IMR-90 (cell line): ENCODE data around the gene C5orf15. TPM values are rescaled to one million over a fixed set of nuclear protein-coding genes. Genes with fewer than 3 reads are reported as not detected.

ENCODE experiments used
- ATAC-seq: fragments of 200-7000 bp; cut with Tn5 transposase; 2 replicates; pipeline ENCODE4 v1.9.1; 2020; ENCODE audit warnings: low read depth, mild to moderate bottlenecking, moderate library complexity
- BruUV-seq: library from RNA; stranded (reverse); fragments of 400-500 nt; replicated peaks from 2 replicates; lab custom pipeline; 2021; lab: Mats Ljungman, UMichigan
- CTCF ChIA-PET: fragments of 300-600 bp; formaldehyde crosslinking; extraction: SDS; loops from one replicate; lab custom pipeline; 2021; ENCODE audit warnings: antibody characterized with exemption; lab: Yijun Ruan, JAX
- POLR2A ChIA-PET: fragments of 300-600 bp; sonication (Branson Sonifier 250); formaldehyde crosslinking; loops from one replicate; lab custom pipeline; 2022; ENCODE audit warnings: antibody characterized with exemption; ENCODE audit not compliant: unreplicated experiment; lab: Charles Lee
- DNase-seq: peaks from one replicate; pipeline ENCODE4 v3.0.0; 2013
- H2AFZ ChIP-seq: replicated peaks from 2 replicates; pipeline ENCODE3; 2013; ENCODE audit warnings: low read length, mild to moderate bottlenecking; ENCODE audit not compliant: poor library complexity
- H2AK5ac ChIP-seq: 2 replicates; pipeline ENCODE4 v1.6.1; 2013; ENCODE audit warnings: low read depth, low read length, inconsistent platforms
- H2AK9ac ChIP-seq: replicated peaks from 2 replicates; pipeline ENCODE3; 2013; ENCODE audit warnings: mild to moderate bottlenecking, low read depth, low read length, moderate library complexity; ENCODE audit not compliant: poor library complexity
- H2BK120ac ChIP-seq: 2 replicates; pipeline ENCODE4 v1.6.1; 2013; ENCODE audit warnings: low read depth, low read length, inconsistent platforms
- H2BK15ac ChIP-seq: 3 replicates; pipeline ENCODE4 v1.6.1; 2013; ENCODE audit warnings: low read depth, low read length, inconsistent platforms
- H2BK20ac ChIP-seq: 2 replicates; pipeline ENCODE4 v1.6.1; 2013; ENCODE audit warnings: low read depth, mild to moderate bottlenecking, inconsistent platforms, low read length, moderate library complexity
- H2BK5ac ChIP-seq: 2 replicates; pipeline ENCODE4 v1.6.1; 2013; ENCODE audit warnings: mild to moderate bottlenecking, low read depth, low read length, inconsistent platforms; ENCODE audit not compliant: poor library complexity, severe bottlenecking
- H3K14ac ChIP-seq: replicated peaks from 2 replicates; pipeline ENCODE4 v1.6.1; 2013; ENCODE audit warnings: low read depth, low read length, inconsistent platforms
- H3K18ac ChIP-seq: 2 replicates; pipeline ENCODE4 v1.6.1; 2013; ENCODE audit warnings: low read depth, low read length, control low read depth
- H3K23ac ChIP-seq: 2 replicates; pipeline ENCODE4 v1.6.1; 2013; ENCODE audit warnings: low read depth, low read length, inconsistent platforms
- H3K27ac ChIP-seq: 2 replicates; pipeline ENCODE4 v1.5.1; 2013; ENCODE audit warnings: mild to moderate bottlenecking, control low read depth, low read length; ENCODE audit not compliant: insufficient read depth
- H3K27me3 ChIP-seq: 2 replicates; pipeline ENCODE4 v1.6.1; 2013; ENCODE audit warnings: low read length; ENCODE audit not compliant: control insufficient read depth, insufficient read depth
- H3K36me3 ChIP-seq: 2 replicates; pipeline ENCODE4 v1.6.1; 2013; ENCODE audit warnings: low read length, mixed read lengths; ENCODE audit not compliant: control insufficient read depth, insufficient read depth
- H3K4ac ChIP-seq: 2 replicates; pipeline ENCODE4 v1.6.1; 2013; ENCODE audit warnings: low read depth, low read length, inconsistent platforms
- H3K4me1 ChIP-seq: 2 replicates; pipeline ENCODE4 v1.6.1; 2013; ENCODE audit warnings: low read length, mixed read lengths; ENCODE audit not compliant: control insufficient read depth, insufficient read depth
- H3K4me2 ChIP-seq: 2 replicates; pipeline ENCODE4 v1.6.1; 2013; ENCODE audit warnings: low read depth, mild to moderate bottlenecking, control low read depth, low read length, moderate library complexity
- H3K4me3 ChIP-seq: 2 replicates; pipeline ENCODE4 v1.5.1; 2013; ENCODE audit warnings: low read depth, mild to moderate bottlenecking, control low read depth, low read length, moderate library complexity; ENCODE audit not compliant: insufficient read depth
- H3K56ac ChIP-seq: 2 replicates; pipeline ENCODE4 v1.6.1; 2013; ENCODE audit warnings: low read length, inconsistent platforms; ENCODE audit not compliant: insufficient read depth; ENCODE audit errors: extremely low read depth
- H3K79me1 ChIP-seq, 2 experiments: 2 replicates each; pipeline ENCODE4 v1.6.1; 2013; ENCODE audit warnings: low read length in 2 of 2, inconsistent platforms in 1 of 2, low read depth in 1 of 2
- H3K9ac ChIP-seq: 2 replicates; pipeline ENCODE4 v1.6.1; 2013; ENCODE audit warnings: low read depth, low read length, control low read depth
- H3K9me1 ChIP-seq: 2 replicates; pipeline ENCODE4 v1.6.1; 2013; ENCODE audit warnings: low read length, inconsistent platforms; ENCODE audit not compliant: insufficient read depth
- H3K9me3 ChIP-seq: 2 replicates; pipeline ENCODE4 v1.6.1; 2013; ENCODE audit warnings: low read length; ENCODE audit not compliant: control insufficient read depth, insufficient read depth
- H4K20me1 ChIP-seq: 2 replicates; pipeline ENCODE4 v1.6.1; 2013; ENCODE audit warnings: low read length, inconsistent platforms; ENCODE audit not compliant: insufficient read depth
- H4K5ac ChIP-seq: 2 replicates; pipeline ENCODE4 v1.6.1; 2013; ENCODE audit warnings: mild to moderate bottlenecking, low read depth, low read length, control low read depth
- H4K8ac ChIP-seq, 2 experiments: 2 replicates each; pipeline ENCODE4 v1.6.1; 2013; ENCODE audit warnings: low read depth in 2 of 2, low read length in 2 of 2, control low read depth in 1 of 2, inconsistent platforms in 1 of 2
- H4K91ac ChIP-seq: 2 replicates; pipeline ENCODE4 v1.6.1; 2013; ENCODE audit warnings: low read depth, low read length, inconsistent platforms; ENCODE audit not compliant: insufficient read depth
- MAFK ChIP-seq: IDR thresholded peaks from 2 replicates; pipeline ENCODE4 v1.6.1; 2012; ENCODE audit warnings: low read depth, low read length, improper control_type of control experiment
- RAD21 ChIP-seq: IDR thresholded peaks from 2 replicates; pipeline ENCODE4 v1.6.1; 2012; ENCODE audit warnings: low read length, improper control_type of control experiment
- WGBS, 2 experiments: methylation state at CpG; one replicate each; pipeline versions ENCODE4 v1.1.5 to v1.1.7; 2013; ENCODE audit warnings: missing lambda C conversion rate in 2 of 2; ENCODE audit not compliant: insufficient read length in 1 of 2; ENCODE audit errors: extremely low coverage in 2 of 2; 5-methylcytosine and 5-hydroxymethylcytosine counted together
- dilution Hi-C: fragments of 300-500 bp; cut with HindIII; formaldehyde crosslinking; loops from one replicate; pipeline ENCODE4 v1.14.3; 2018; ENCODE audit warnings: low sequenced_read_pairs; ENCODE audit not compliant: unreplicated experiment
- in situ Hi-C: fragments of 300-500 bp; cut with MboI; formaldehyde crosslinking; loops from 3 replicates; pipeline ENCODE4 v1.14.3; 2019; ENCODE audit warnings: low sequenced_read_pairs, inconsistent platforms, mixed read lengths
- intact Hi-C: fragments of 100-400 bp; cut with micrococcal nuclease; formaldehyde crosslinking; loops from 2 replicates; pipeline ENCODE4 v1.10.0; 2022
- polyA plus RNA-seq, 3 experiments: library from polyadenylated mRNA; depleted of rRNA; stranded (reverse); fragments of >200 nt; gene quantifications; 2 replicates each; pipeline ENCODE4 v1.2.3, GENCODE V29; 2012; ENCODE audit warnings: low replicate concordance in 1 of 3
- total RNA-seq: library from RNA; depleted of rRNA; stranded (reverse); fragments of >200 nt; gene quantifications from 2 replicates; pipeline ENCODE4 v1.2.3, GENCODE V29; 2012
- TF ChIP-seq, protein P1 (sequence below): conservative IDR thresholded peaks from 2 replicates; pipeline ENCODE4 v1.5.1; 2012; ENCODE audit warnings: mild to moderate bottlenecking, low read depth, low read length, improper control_type of control experiment

Gene C5orf15
- total and polyA plus RNA-seq, 2 of the 4 experiments (the other 2 are of a cell fraction): 35.1 to 73.5 TPM

GRCh38 chr5:133927300-133928180 is 40.9 kb downstream of the C5orf15 start:
- no peak overlapping the region for H4K5ac ChIP-seq
- no peak overlapping the region for H2BK15ac ChIP-seq
- no peak overlapping the region for H3K4me3 ChIP-seq
- no peak overlapping the region for H2BK5ac ChIP-seq
- no peak overlapping the region for H3K18ac ChIP-seq
- no peaks in the 10 kb centered on the region for H4K20me1 ChIP-seq
- peaks cover 39% of the 10 kb centered on the region for H3K27me3 ChIP-seq
- H3K36me3 ChIP-seq: no peaks in the 10 kb centered on the region
- no peak for DNase-seq
- no peak overlapping the region for H4K91ac ChIP-seq
- BruUV-seq: no TSS peak
- H2AFZ ChIP-seq: no peak overlapping the region
- no peak for ATAC-seq
- TF ChIP-seq, protein P1, sequence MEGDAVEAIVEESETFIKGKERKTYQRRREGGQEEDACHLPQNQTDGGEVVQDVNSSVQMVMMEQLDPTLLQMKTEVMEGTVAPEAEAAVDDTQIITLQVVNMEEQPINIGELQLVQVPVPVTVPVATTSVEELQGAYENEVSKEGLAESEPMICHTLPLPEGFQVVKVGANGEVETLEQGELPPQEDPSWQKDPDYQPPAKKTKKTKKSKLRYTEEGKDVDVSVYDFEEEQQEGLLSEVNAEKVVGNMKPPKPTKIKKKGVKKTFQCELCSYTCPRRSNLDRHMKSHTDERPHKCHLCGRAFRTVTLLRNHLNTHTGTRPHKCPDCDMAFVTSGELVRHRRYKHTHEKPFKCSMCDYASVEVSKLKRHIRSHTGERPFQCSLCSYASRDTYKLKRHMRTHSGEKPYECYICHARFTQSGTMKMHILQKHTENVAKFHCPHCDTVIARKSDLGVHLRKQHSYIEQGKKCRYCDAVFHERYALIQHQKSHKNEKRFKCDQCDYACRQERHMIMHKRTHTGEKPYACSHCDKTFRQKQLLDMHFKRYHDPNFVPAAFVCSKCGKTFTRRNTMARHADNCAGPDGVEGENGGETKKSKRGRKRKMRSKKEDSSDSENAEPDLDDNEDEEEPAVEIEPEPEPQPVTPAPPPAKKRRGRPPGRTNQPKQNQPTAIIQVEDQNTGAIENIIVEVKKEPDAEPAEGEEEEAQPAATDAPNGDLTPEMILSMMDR: no peak
- TF ChIP-seq RAD21: no peak
- peak; percentile 63 for TF ChIP-seq MAFK
- H3K23ac ChIP-seq: no peak overlapping the region
- intact Hi-C loops: no loop called here
- H4K8ac ChIP-seq: no peak overlapping the region
- no CpG with 5 or more reads among the region's 13 CpGs for WGBS, 2 experiments
- peaks cover 4% of the 10 kb centered on the region for H3K9me1 ChIP-seq
- no peak overlapping the region for H3K56ac ChIP-seq
- in situ Hi-C loops: no loop called here
- H2AK9ac ChIP-seq: no peak overlapping the region
- H3K9me3 ChIP-seq: no peaks in the 10 kb centered on the region
- H2BK20ac ChIP-seq: no peak overlapping the region
- H3K79me1 ChIP-seq: no peaks in the 10 kb centered on the region
- H2AK5ac ChIP-seq: no peak overlapping the region
- ChIA-PET POLR2A (no interaction called here), CTCF (no interaction called here)
- H3K27ac ChIP-seq: no peak overlapping the region
- no peak overlapping the region for H3K14ac ChIP-seq
- H3K4ac ChIP-seq: no peak overlapping the region
- no peak overlapping the region for H3K9ac ChIP-seq
- peaks cover 6% of the 10 kb centered on the region; the same call in 1 of the 2 replicates for H3K4me1 ChIP-seq
- dilution Hi-C loops: no loop called here
- H2BK120ac ChIP-seq: no peak overlapping the region
- H3K4me2 ChIP-seq: no peak overlapping the region
